HTR-8/SVneo (cell line): Measurements from ENCODE around the gene COL13A1.

Experiments used
- DNase-seq: peaks from one replicate; pipeline ENCODE4 v3.0.0; 2011; ENCODE audit warnings: low spot score, mixed read lengths; ENCODE audit not compliant: insufficient read length
- FAIRE-seq: peaks from 2 replicates; lab custom pipeline; 2011; peaks lifted over from hg19 to GRCh38; lab: Jason Lieb, UNC

Gene COL13A1

DNA sequence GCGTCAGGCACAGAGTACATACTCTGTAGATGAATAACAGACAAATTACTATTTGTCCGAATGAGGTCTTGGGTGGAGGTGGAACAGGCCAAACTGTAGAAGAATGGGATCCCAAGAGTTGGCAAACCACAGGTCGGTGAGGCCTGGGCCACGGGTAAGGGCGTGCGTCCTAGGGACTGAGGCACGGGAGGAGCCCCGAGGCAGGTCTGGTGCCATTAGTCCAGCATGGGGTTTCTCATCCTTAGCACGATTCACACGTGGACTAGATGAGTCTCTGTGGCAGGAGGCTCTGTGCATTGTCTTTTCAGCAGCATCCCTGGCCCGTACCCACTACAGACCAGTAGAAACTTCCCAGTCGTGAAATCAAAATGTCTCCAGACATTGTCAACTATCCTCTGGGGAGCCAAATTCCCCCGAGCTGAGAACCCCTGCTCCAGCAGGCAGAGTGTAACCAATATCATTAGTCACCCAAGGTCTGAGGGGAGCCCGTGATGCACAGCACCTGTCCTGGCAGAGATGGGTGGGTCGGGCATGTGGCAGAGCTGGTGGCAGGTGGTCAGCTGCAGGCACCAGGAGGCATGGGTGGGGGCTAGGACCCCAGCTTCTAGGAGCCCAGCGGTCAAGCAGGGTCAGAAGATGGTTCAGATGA lies 61.3 kb downstream of the COL13A1 start:
- DNase-seq (no peak), FAIRE-seq (no peak)

DNA sequence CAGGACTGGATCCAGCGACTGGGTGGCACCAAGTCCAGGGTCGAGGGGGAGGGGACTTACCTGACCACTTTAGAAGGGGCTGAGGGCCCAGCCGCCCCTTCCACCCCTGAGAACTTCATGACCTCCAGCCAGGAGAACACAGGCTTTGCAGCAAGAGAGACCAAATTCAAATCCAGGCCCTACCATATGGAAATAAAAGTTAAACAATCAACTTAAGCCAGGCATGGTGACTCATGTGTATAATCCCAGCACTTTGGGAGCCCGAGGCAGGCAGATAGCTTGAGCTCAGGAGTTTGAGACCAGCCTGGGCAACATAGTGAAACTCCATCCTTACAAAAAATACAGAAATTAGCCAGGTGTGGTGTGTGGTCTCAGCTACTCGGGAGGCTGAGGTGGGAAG lies 61.9 kb downstream of the COL13A1 start:
- FAIRE-seq: no peak
- no peak for DNase-seq

DNA sequence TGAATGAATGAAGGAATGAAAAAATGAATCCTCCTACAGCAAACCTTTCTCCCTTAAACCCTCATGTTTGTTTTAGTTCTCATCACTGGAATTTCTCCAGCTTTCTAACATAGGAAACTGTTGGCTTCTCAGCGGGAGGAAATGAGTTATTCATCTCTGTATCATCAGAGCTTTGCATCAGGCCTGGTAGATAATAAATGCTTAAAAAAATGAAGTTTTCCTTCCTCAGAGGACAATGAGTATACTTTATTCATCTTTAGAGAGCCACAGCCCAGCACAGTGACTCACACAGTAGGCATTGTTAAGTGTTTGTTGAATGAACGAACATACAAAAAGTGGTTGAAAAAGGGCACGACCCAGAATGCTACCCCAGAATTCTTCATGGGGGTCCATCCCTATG lies 62.6 kb downstream of the COL13A1 start:
- FAIRE-seq (no peak), DNase-seq (peak; percentile 31)

DNA sequence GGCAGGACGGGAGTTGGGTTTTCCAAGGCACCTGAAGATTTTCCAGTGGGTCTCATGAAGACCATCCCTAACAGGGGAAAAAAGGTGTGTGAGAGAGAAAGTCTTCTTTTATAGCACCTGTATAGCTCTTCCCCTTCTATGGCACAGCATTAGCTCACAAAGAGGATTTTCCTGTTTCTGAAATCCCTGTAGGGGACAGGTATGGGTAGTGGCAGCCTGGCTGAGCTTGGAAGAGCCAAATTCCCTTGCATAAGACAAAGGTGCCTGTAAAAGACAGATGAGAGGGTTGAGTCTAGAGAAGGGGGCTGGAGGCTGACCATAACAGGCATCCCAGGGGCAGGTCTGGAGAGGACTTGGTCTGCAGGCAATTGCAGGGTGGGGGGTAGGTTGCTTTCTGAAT lies 63.7 kb downstream of the COL13A1 start:
- DNase-seq (no peak), FAIRE-seq (no peak)

DNA sequence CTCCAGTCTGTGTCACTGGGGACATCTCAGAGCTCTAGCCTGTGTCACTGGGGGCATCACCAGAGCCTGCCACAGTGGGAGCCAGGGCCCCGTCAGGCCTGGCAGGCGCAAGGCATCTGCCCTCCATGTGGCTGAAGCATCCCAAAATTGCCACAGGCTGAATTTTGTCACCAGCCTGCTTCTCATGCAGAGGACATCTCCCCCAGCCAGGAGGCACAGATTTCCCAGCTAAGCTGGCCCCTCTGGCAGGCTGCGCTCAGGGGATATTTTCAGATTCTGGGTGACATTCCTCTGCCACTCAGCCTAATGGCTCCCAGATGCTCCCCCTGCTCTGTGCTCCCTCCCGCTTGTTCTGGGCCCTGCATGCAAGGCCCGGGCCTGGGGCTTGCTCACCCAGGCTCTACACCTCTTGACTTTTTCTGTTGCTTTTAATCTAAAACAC lies 64.6 kb downstream of the COL13A1 start:
- FAIRE-seq (no peak), DNase-seq (no peak)

DNA sequence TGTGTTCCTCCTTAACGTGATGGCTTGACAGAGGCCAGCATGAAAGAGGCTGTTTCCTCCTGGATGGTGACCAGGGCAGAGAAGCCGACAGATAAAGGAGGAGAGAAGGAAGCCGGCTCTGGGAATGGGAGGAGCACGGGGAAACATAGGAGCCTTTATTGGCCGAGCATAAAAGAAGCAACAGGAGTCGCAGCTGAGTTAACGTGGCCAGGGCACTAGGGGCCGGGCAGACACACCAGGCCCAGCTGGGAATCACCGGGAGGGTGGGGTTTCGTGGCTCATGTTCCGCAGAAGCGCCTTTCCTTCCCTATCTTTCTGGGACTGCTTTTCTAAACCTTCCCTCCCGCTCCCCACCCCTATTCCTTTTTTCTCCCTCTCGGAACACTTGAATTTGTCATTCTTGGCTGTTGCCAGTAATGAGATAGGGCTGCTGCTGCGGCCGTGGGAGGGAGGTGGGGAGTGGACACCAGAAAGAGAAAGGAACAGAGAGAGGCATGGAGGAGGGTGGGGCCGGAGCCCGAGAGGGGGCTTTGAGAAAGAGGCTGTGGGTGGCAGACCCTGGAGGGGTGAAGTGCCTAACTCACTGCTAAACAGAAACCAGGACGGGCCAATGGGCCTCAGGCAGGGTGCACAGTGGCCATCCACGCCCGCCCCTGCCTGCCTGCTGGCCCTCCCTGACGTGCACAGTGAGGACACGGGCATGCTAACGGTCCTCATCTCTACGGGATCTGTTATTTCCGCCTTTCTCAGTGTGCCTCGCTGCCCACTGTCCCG lies 65.2 kb downstream of the COL13A1 start:
- peak; percentile 31 for DNase-seq
- FAIRE-seq: no peak

DNA sequence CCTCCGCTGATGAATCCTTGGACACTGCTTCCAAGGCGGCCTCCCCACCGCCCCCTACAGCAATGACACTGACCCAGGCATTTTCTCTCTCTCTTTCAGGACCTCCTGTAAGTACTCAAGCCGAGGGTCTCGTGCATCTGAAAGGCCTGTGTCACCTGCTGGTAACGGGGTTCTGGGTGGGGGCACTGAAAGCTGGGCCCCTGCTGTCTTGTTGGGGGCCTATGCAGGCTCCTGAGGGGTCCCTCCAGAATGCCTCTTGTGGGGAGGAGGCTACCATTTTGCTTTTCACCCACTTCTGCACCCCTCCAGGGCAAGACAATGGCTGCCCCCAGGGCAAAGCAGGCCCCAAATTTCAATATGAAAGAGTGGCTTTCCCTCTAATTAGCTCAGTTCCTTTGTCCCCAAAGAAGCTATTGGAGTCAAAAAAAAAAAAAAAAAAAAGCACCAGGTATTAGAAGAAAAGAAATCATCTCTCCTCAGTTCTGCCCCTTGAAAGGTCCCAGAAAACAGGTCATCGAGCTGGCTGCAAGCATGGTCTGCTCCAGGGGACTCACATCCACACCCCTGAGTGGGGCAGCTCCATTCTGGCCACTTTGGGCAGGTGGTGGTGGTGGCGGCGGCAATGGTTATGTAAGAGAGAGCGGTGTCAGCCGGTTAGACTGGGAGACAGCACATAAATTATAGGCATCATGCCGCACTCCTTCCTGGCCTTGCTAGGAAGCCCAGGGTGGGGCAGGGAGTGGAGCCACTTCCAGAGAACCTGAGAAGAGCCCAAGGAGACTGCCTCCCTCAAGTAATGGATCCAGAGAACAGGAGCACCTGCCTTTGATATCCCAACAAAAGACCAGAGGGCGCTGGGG lies 66.2 kb downstream of the COL13A1 start:
- DNase-seq (no peak), FAIRE-seq (no peak)

DNA sequence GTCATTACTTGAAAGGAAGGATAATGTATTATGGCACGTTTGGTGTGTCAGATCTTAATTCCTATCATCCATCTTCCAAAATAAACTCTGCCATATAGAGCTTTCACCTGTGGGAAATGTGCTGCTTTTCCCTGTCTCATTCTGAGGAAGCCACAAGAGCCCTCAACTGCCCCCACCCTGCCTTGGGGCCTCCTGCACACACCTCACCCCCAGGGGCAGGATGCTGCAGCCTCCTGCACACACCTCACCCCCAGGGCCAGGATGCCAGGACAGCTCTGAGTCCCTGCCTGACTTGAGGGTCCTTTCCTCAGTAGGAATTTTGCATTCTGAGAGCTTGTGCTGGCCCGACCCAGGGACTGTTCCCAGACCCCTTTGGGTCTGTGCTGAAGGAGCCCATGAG lies 67.1 kb downstream of the COL13A1 start:
- FAIRE-seq: no peak

DNA sequence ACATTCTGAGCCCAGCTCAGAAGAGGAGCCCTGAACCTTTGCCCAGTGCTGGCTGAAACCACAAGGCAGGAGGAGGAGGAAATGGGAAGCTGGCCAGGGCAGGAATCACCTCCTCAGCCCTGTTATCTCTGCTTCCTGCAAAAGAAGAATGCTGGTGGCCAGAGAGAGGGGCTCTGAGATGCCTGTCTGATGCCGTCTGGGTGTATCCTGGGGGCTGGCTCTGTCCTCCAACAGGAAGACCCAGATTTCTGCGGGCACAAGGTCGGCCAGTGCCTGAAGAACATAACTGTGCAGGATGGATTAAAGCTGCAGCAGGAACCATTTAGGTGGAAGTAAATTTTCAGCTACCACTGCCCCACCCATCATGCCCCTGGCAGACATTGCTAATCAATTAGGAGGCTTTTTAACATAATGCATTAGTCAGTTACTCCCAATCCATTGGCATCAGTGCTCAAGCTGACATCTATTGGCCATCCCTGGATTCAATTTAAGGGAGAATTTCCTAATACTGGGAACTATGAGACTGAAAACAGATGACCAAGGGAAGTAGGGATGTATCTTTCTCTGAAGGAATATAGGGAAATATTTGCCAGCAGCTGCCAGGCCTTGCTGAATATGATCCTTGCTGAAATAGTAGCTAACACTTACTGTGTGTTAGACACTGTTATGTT lies 67.7 kb downstream of the COL13A1 start:
- FAIRE-seq (peak; percentile 20), DNase-seq (peak; percentile 41)

More for the DNA sequence above, 67.1 kb downstream of the COL13A1 start:
- DNase-seq: no peak

DNA sequence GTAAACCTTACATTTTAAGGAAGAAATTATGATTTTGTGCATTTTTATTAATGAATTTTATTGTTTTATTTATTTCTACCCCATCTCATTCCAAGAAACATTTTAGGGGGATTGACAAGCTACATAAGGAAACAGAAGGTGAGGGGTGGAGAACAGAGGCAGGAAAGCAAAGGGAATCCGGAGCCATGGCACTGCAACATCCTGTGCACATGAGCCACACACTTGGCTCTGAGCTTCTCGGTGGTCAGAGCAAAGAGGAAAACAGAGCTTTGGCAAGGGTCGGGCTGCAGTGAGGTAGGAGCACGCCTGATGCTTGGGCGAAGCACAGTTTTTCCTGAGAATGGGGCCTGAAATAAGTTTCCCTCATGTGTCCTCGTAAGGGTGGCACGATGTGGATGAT lies 68.9 kb downstream of the COL13A1 start:
- FAIRE-seq (no peak), DNase-seq (no peak)

DNA sequence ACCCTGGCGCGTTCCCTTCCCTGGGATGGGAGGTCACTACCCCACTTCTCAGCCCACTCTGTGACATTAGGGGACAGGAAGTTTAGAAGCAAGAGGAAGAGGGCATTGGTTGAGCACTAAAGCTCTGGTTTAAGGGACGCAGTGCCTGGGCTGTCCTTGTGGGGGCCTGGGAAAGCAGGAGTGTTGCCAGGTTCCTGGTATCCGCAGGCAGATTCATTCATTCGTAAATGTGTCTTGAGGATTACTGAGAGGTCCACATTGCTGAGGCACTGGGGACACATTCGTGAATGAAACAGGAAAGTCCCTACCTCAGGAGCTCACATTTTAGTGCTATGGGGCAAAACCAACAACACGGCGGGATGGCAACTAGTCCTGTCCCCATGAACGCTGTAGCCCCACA lies 69.4 kb downstream of the COL13A1 start:
- DNase-seq (no peak), FAIRE-seq (no peak)

DNA sequence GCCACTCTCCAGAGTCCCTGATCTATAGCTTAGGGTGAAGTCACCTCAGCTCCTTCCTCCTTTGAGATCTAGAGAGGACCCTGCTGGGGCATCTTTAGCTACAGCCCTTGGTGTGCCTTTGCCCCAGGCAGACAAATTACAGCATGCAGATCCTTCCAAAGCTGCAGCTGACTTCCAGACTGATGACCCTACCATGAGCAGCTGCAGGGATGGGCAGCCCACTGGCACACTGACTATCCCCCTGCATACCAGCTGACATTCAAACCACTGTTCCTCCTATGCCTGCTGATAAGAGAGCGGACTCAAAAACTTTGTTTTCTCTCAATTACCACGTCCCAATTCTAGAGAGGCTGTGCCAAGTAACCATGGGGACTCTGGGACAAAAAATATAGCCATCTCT lies 70.6 kb downstream of the COL13A1 start:
- FAIRE-seq (no peak), DNase-seq (no peak)

DNA sequence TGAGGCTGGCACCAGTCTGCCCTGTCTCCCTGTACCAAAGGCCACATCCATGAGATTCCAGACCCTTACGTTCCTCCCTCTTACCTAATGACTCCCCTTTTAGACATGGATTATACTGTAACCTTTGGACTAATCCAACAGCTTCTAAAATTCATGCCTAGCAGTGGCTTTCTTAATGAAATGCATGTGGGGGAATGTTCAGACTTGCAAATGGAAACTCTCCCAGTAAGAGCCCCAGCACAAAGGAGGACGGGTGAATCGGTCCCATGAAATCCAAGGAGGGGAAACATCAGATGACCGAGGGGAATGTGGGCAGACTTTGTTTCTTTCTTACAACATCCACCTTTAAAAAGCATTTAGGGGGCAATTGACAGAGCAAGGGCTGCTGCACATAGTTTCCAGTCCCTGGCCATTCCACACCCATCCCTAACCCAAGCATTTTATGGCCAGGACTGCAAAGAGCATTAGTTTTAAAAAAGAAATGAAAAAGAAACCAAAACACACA lies 71.5 kb downstream of the COL13A1 start:
- DNase-seq (no peak), FAIRE-seq (no peak)

DNA sequence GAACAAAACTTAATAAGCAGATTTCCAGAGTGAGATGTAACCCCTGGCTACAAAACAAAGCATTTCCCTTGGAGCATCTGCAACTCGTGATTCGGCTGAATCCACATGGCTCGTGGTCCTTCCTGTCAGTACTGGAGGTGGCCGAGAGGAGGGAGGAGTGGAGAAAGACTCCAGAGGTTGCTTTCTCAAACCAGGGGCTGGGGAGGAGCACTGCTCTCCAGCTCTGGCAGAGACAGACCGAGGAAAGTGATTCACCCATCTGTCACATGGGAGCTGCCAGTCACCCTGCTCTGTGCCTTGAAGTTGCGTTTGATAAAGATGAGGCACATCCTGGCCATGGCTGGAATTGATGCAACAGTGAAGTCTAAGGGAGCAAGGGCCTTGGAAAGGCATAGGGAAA lies 72.7 kb downstream of the COL13A1 start:
- peak; percentile 61 for DNase-seq
- FAIRE-seq: peak; percentile 58

DNA sequence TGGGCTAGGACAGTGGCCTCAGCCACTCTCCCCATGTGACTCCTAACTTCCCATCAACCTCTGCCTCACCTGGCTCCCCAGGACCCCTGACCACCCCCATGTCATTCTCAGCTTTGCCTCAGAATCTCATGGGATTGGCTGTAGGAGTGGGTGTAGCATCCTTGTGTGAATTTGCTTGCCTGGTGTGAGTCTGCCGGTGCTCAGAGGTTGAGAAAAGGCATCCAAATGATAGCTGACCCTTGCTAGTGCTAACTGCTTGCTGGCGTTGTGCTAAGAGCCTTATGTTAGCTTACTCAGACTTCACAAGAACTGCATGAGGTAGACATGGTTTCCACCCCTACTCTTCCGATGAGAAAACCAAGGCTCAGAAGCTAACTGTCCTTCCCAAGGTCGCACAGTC lies 74.2 kb downstream of the COL13A1 start:
- DNase-seq: no peak
- FAIRE-seq: no peak

DNA sequence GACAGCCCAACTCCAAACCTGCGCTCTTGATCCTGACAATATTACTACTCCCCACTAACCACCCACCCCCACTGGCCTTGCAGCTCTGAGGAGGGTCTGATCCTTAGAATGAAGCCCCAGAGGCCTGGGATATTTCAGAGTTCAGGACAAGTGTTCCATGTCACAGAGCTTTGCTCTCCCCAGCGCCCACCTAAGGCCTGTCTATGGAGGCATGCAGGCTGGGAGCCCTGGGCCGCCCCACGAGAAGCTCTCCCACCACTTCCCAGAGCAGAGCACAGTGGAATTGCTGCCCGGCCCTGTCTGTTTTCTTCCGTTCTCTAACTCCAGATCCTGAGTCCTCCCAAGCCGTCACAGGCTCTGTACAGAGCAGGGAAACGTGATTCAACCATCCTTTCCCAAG lies 74.6 kb downstream of the COL13A1 start:
- no peak for FAIRE-seq

DNA sequence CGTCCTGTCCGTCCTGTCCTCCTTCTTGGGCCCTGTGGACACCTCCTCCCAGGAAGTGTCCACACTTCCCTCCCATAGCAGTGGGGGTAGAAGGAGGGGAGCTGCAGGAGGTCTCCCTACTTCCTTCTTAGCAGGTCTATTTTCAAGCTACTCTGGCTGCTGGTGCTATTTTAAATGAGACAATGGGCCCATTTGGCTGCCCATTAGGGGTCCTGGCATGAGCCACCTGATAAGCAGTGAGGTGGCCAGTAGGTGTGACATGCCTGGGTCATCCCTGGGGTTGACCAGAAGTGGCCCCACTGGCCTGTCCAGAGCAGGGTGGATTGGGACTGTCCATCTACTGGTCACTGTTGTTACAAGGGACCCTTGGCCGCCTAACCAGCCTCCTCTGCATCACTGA lies 75.2 kb downstream of the COL13A1 start:
- DNase-seq: no peak
- FAIRE-seq: no peak

More for the DNA sequence above, 74.6 kb downstream of the COL13A1 start:
- DNase-seq: no peak

DNA sequence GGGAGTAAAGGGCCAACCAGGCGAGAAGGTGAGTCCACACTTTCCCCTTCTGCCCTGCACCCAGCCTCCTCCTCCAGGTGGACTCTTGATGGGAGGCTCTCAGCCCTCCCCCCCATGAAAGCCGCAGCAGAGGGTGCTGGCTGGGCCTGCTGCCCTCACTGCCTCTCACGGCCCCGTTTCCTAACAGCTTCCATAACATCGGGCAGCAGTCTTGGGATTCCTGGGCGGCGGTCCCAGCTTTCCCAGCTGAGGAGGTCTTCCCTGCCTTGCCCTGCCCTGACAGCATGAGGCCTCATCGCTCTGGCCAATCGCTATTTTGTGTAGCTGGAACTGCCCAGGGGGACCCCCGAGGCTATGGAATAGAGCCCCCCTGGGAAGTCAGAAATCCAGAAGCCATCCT lies 76.3 kb downstream of the COL13A1 start:
- FAIRE-seq (no peak), DNase-seq (no peak)

DNA sequence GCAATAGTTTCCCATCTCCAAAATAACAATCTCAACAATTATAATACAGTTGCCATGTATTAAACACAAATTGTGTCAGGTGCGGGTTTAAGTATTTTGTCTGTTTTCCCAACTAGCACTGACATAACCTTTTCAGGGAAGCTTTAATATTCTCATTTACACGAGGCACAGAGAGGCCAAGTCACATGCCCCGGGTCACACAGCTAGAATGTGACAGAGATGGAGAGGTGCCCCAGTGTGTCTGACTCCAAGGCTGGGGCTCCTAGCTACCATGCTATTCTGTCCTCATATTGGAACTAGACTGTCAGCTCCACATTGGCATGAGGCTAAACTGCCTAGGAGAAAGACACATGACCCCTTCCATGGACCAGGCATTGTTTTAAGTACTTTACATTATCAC lies 77.2 kb downstream of the COL13A1 start:
- DNase-seq (no peak), FAIRE-seq (no peak)

DNA sequence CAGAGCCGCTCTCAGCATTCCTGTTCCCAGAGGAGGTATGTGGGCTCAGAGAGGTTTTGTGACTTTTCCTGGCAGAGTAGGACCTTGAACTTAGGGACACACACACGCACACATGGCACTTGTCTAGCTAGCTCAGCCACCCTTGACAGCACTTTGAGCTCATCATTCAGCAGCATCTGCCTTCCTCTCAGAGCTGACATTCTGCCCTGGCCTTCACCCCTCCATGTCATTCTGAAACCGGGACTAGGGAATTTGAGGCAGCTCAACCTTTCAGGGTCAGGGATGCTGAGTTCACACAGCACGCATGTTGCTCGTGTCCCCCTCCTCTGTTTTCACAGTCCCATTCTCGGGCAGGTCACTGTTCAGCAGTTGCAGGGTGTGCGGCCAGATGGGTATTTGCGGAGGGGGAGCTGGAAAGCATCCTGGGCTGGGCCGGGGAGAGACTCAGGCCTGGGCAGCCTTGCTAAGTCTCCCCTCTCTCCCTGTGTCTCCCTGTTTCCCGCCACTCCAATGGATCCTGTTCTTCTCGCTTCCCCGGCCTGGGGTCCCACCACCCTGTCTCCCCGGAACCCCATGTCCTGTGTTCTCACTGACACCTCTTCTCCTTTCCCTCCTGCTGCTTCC lies 78.0 kb downstream of the COL13A1 start:
- DNase-seq: no peak
- FAIRE-seq: no peak
